ENCODE data around the gene RIMBP2. TPM values are rescaled to one million over a fixed set of nuclear protein-coding genes. Genes with fewer than 3 reads are reported as not detected.

RIMBP2 gene
- total RNA-seq, 1 donor from 2014 or later: 47.7 TPM

DNA sequence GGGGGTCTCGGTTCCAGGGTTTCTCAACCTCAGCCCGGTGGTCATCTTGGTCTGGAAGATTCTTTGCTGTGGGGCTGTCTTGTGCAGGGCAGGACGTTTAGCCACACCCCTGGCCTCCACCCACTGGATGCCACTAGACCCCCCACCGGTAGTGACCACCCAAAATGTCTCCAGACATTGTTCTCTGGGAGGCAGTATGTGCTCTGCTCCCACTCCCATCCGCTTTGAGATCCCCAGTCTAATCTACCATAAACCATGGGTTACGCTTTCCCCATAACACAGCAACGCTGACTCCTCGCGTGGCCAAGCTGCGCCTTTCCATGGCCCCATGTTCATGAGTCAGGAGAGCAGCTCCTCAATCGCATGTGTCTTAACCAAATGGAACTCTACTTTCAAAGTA lies 155.8 kb downstream of the RIMBP2 start:
- FAIRE-seq (no peak), DNase-seq (ENCODE audit: low spot score in 2 of 2) (no peak)

DNA sequence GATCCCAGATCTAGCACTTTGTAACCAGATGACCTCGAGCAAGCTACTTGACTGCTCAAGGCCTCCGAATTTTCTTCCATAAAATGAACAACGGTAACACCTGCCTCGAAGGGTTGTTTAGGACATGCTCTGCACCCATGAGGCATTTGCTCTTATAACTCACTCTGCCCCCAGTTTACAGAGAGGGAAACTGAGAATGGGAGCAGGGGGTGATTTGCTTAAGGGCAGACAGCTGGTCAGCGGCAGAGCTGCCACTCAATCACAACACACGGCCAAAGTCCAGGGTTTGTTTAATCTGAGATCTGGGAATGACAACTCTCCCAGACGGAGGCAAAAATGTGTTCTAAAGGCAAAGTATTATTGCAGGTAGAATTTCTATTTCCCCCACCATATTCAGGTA lies 156.3 kb downstream of the RIMBP2 start:
- no peak for FAIRE-seq
- no peak for DNase-seq (ENCODE audit: low spot score in 2 of 2)

- FAIRE-seq: no peak
- no peak for DNase-seq (ENCODE audit: low spot score in 2 of 2)
Observed at GRCh38 chr12:130557886-130558765, 158.0 kb downstream of the RIMBP2 start.

DNA sequence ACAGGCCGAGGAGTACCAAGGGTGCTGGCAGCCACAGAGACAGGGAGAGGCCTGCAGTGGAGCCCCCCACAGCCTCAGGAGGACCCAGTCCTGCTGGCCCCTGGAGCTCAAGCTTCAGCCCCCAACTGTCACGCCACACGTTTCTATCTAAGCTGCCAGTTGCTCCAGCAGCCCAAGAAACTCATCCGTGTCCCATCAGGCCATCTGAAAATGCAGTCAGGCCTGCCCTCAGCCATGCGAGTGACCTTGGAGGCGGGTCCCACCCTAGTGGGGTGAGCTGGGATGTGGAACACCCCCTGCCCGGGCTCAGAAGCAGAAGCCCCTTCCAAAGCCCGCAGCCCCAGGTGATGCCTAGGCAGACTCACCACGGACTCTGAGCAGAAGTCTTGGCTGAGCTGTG lies 158.9 kb downstream of the RIMBP2 start:
- FAIRE-seq: no peak
- DNase-seq (ENCODE audit: low spot score in 2 of 2): no peak

DNA sequence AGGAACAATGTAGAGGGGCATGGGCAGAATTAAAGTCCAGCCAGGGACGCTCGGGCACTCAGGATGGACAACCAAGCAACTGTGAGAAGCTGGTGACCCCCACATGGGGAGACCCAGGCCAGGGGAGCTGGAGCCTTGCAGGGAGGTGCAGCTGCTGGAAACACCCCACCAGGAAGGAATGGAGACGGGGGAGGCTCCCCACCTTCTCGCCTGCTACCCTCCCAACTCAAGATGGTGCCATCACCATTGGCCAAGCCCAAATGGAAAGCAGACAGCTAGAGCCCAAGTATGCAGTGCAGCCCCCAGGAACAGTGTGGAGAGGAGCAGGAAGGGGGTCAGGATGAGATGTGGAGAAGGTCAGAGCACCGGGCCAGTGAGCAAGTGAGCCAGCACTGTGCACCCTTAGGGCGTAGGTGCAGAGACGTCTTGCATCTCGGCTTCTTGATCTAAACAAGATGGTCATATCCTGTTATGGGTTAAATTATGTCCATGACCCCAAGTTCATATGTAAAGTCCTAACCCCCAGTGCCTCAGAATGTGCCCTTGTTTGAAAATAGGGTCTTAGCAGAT lies 159.5 kb downstream of the RIMBP2 start:
- DNase-seq (ENCODE audit: low spot score in 2 of 2) (no peak), FAIRE-seq (no peak)

DNA sequence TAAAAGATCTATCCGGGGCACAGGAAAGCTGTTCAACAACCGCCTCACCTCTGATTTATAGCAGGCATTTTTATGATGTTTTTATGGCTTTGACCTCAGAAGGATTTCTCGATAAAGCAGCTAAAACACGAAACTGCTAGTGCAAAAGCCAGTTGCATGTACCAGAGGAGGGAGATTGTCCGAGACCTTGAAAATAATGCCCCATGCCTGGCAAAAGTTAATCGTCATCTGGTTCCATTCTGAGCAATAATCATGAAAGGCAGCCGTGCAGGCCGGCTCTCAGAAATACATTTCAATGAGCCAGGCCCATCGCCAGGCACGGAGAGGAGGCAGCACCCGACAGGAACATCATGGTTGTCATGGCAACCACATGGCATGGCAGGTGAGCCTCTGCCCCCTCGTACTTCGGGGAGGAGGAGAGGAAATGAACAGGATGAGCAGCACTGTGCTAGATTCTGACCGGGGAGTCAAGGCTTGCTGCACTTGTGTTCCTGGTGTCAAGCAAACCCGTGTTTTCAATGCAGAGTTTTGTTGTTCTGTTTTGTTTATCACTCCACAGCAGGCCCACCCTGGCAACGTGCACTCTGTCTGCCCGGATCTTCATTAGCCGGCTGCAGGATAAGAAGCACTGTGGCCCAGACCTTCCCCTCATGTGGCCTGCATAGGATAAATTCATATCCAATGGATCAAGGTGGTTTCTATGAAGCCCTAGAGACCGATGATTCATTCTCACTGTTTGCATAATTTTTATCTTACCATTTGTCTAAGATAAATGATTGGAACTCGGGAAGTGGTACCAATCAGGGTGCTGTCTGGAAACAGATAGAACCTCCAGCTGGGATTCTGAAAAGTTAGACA lies 160.2 kb downstream of the RIMBP2 start:
- DNase-seq (ENCODE audit: low spot score in 2 of 2): no peak
- FAIRE-seq: no peak

DNA sequence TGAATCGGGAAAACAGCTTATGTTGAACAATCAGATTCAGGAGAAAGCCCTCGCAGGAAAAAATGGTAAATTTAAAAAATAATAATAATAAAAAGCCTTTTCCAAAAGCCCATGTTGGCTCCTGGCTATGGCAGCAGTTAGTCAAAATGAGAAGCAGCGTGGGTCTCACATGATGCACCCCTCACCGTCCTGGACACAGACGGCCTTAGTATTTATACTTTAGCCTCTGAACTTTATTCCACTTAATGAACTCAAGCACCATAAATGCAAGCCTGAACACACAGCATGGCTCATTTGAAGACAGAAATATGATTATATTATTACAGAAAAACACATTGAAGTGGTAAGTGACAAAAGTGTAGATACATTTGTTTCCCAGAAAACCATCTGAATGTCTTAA lies 160.9 kb downstream of the RIMBP2 start:
- no peak for DNase-seq (ENCODE audit: low spot score in 2 of 2)

DNA sequence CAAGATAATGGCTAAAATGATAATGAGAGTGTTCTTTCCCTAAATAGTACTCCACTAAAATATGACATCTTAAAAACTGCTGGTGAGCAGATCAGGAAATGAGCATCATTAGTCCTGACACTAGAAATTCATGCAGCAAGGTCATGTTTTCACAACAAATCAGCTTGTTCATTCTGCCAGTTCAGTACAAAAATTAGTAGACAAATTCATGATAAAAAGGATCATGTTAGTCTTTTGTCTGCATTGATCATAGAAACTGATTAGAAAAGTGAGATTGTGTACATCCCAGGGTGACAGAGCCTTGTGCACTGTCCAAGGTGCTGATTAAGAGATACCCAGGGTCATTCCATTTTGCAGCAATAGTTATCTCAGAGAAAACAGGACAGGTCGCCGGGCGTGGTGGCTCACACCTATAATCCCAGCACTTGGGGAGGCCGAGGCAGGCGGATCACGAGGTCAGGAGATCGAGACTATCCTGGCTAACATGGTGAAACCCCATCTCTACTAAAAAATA lies 163.6 kb downstream of the RIMBP2 start:
- FAIRE-seq (no peak), DNase-seq (ENCODE audit: low spot score in 2 of 2) (no peak)

More for the DNA sequence above, 160.9 kb downstream of the RIMBP2 start:
- FAIRE-seq: no peak

DNA sequence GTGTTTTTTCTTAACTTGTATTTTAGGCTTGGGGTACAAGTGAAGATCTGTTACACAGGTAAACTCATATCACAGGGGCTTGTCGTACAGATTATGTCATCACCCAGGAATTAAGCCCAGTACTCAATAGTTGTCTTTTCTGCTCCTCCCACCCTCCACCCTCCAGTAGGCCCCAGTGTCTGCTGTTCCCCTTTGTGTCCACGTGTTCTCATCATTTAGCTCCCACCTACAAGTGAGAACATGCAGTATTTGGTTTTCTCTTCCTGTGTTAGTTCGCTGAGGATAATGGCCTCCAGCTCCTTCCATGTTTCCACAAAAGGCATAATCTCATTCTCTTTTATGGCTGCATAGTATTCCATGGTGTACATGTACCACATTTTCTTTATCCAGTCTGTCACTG lies 166.7 kb downstream of the RIMBP2 start:
- DNase-seq (ENCODE audit: low spot score in 2 of 2) (no peak), FAIRE-seq (no peak)

GRCh38 chr12:130547480-130548155 lies 168.5 kb downstream of the RIMBP2 start:
- DNase-seq (ENCODE audit: low spot score in 2 of 2) (no peak), FAIRE-seq (no peak)

DNA sequence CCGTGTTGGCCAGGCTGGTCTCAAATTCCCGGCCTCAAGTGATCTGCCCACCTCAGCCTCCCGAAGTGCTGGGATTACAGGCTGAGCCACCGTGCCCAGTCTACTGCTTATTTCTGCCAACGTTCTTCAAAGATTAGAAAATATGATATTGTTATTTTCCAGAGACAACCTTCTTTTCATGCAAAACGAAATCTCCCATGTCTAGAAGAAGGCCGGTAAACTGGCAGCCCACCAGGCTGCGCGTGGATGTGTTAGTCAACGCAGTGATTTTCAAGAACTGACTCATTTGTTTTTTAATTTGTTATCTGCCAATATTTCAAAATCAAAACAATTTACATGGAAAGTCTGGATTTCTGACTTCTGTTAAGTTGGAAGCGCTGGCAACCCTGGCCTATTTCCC lies 169.6 kb downstream of the RIMBP2 start:
- no peak for DNase-seq (ENCODE audit: low spot score in 2 of 2)
- no peak for FAIRE-seq

GRCh38 chr12:130545475-130545874 lies 170.6 kb downstream of the RIMBP2 start:
- no peak for FAIRE-seq

DNA sequence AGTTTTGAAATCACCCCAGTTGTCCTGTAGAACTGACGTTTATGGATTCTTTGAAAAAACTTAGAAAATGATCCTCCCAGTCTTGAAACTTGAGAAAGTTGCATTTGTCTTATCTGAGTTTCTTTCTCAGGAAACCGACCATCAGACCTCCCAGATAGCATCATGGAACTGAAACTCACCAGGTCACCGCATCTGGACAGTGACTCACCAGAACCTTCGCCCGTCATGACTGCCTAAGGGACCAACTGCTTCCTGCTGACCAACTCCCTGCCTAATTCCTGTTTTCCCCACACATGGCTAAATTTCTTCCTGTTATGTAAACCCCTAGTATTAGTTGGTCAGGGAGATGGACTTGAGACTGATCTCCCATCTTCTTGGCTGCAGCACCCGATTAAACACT lies 175.7 kb downstream of the RIMBP2 start:
- FAIRE-seq: no peak

More at GRCh38 chr12:130545475-130545874, 170.6 kb downstream of the RIMBP2 start:
- DNase-seq (ENCODE audit: low spot score in 2 of 2): no peak

GRCh38 chr12:130538343-130539095 lies 177.6 kb downstream of the RIMBP2 start:
- FAIRE-seq (no peak), DNase-seq (ENCODE audit: low spot score in 2 of 2) (no peak)

More for the DNA sequence above, 175.7 kb downstream of the RIMBP2 start:
- DNase-seq (ENCODE audit: low spot score in 2 of 2): no peak

- FAIRE-seq: no peak
Observed at GRCh38 chr12:130537655-130538054, 178.4 kb downstream of the RIMBP2 start.

DNA sequence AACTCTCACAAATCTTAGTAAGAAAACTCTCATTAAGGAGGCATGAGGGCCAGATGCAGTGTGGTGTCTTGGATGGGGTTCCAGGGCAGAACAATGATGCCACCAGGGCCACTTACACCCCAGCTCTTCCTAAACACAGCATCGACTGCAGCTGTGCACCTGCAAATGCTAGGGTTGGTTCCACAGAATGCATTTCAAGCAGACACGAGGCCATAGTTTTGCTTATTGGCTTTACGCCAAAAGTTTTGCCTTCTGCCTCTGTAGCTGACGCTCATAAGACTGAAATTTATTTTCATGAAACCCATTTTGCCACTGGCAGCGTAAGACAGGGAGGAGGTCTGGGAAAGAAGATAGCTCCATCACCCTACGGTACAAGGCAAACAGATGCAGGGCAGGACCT lies 179.0 kb downstream of the RIMBP2 start:
- no peak for FAIRE-seq
- DNase-seq (ENCODE audit: low spot score in 2 of 2): no peak

More at GRCh38 chr12:130537655-130538054, 178.4 kb downstream of the RIMBP2 start:
- no peak for DNase-seq (ENCODE audit: low spot score in 2 of 2)

DNA sequence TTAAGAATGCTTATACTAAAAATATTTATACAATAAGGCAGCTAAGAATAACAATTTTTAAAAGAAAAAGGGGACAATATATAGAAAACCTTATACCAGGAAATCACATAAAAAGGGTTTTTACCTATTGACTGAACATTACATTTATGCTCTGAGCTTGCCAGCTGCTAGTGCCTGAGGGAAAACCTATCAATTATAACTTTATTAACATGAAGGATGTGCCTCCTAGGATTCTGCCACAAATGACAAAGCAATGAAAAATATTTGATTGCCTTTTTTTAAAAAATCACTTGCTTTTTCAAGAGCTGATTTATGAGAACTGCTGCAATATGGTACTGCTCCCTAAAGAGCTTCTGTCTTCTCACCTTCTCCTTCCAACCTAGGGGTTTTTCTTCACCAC lies 185.7 kb downstream of the RIMBP2 start:
- DNase-seq (ENCODE audit: low spot score in 2 of 2): no peak
- FAIRE-seq: no peak

- no peak for FAIRE-seq
Observed at GRCh38 chr12:130529781-130530180, 186.3 kb downstream of the RIMBP2 start.

GRCh38 chr12:130527239-130527638 lies 188.9 kb downstream of the RIMBP2 start:
- FAIRE-seq: no peak
- DNase-seq (ENCODE audit: low spot score in 2 of 2): no peak

More at GRCh38 chr12:130529781-130530180, 186.3 kb downstream of the RIMBP2 start:
- no peak for DNase-seq (ENCODE audit: low spot score in 2 of 2)

Measured in frontal cortex (tissue), 4 donors.